ENCODE measurements around the gene ZNF511. TPM values are rescaled to one million over a fixed set of nuclear protein-coding genes. Genes with fewer than 3 reads are reported as not detected.

Gene ZNF511
- total and polyA plus RNA-seq, 2 donors (not counting 1 experiment from before 2014, with no cell fraction given): 30.7 to 45.1 TPM

- intact Hi-C loops (cut with micrococcal nuclease): loop anchor here (5.0 to 10.0 kb wide), 2 partner anchors 114 to 134 kb away; partner anchors contain the start of gene MTG1
- CTCF ChIA-PET: interaction anchor here (0.8 to 3.7 kb wide), 9 partner anchors 15 to 242 kb away, joined by 3 to 21 read pairs (median 5); no protein-coding TSS in a partner anchor
These were observed 30.0 kb upstream of the ZNF511 start for GRCh38 chr10:133278577-133279265.

More at GRCh38 chr10:133278577-133279265, 30.0 kb upstream of the ZNF511 start:
- Histone ChIP-seq H3K9ac (ENCODE audit: low read length) (peak overlapping the region; percentile 0), H3K27me3 (replicated peaks in 1 of 4; ENCODE audit: control extremely low read depth in 1 of 4, control insufficient read depth in 3 of 4, insufficient read depth in 4 of 4, low read length in 3 of 4) (no peaks in the 10 kb centered on the region), H3K27ac (ENCODE audit: low read length in 2 of 2) (peak overlapping the region; percentile 57 to 97), H3K4me2 (replicated peaks; ENCODE audit: low read depth, low read length, poor library complexity, severe bottlenecking) (peak overlapping the region; percentile 99), H3K36me3 (replicated peaks in 1 of 2; ENCODE audit: control extremely low read depth in 1 of 2, control insufficient read depth in 1 of 2, extremely low read depth in 1 of 2, insufficient read depth in 2 of 2, low read length in 1 of 2) (peaks cover 0 to 28% of the 10 kb centered on the region in 2 experiments), H3K9me3 (ENCODE audit: control extremely low read depth in 1 of 3, control insufficient read depth in 2 of 3, insufficient read depth in 1 of 3, low read length in 2 of 3) (no peaks in the 10 kb centered on the region), H3K79me2 (ENCODE audit: control insufficient read depth, insufficient read depth, low read length) (peaks cover 12% of the 10 kb centered on the region), H3K4me3 (ENCODE audit: control extremely low read depth in 1 of 5, extremely low read depth in 1 of 5, insufficient read depth in 1 of 5, low read depth in 2 of 5, low read length in 4 of 5) (peak overlapping the region in 1 of 5 experiments; percentile 33), H3K4me1 (ENCODE audit: control insufficient read depth in 2 of 2, insufficient read depth in 2 of 2, low read length in 2 of 2) (peaks cover 45 to 63% of the 10 kb centered on the region in 2 donors), H4K20me1 (ENCODE audit: control insufficient read depth, insufficient read depth, low read length, poor library complexity, severe bottlenecking) (peaks cover 12% of the 10 kb centered on the region), H2AFZ (ENCODE audit: insufficient read depth, low read depth, low read length, poor library complexity, severe bottlenecking) (peak overlapping the region; percentile 41)
- Mint-ChIP-seq H3K27me3 (no peaks in the 10 kb centered on the region), H3K27ac (peak overlapping the region; percentile 95), H3K9me3 (ENCODE audit: insufficient read depth) (no peaks in the 10 kb centered on the region), H3K4me3 (peak overlapping the region; percentile 90), H3K4me1 (peaks cover 43% of the 10 kb centered on the region)
- ATAC-seq (ENCODE audit: low read depth) (peak; percentile 24), DNase-seq (peak; percentile 68)
- TF ChIP-seq EZH2 (IDR thresholded peaks at IDR 0.05; ENCODE audit: borderline replicate concordance, insufficient read depth, low read depth, low read length, poor library complexity, severe bottlenecking): no peak
- TF ChIP-seq, protein P1, sequence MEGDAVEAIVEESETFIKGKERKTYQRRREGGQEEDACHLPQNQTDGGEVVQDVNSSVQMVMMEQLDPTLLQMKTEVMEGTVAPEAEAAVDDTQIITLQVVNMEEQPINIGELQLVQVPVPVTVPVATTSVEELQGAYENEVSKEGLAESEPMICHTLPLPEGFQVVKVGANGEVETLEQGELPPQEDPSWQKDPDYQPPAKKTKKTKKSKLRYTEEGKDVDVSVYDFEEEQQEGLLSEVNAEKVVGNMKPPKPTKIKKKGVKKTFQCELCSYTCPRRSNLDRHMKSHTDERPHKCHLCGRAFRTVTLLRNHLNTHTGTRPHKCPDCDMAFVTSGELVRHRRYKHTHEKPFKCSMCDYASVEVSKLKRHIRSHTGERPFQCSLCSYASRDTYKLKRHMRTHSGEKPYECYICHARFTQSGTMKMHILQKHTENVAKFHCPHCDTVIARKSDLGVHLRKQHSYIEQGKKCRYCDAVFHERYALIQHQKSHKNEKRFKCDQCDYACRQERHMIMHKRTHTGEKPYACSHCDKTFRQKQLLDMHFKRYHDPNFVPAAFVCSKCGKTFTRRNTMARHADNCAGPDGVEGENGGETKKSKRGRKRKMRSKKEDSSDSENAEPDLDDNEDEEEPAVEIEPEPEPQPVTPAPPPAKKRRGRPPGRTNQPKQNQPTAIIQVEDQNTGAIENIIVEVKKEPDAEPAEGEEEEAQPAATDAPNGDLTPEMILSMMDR (IDR thresholded peaks at IDR 0.05): no peak
- 39% methylated on average over 18 of the region's 19 CpGs for WGBS (ENCODE audit: insufficient coverage)
- POLR2A ChIA-PET: interaction anchor here (1.4 to 2.1 kb wide), 2 partner anchors 18 to 21 kb away, joined by 5 to 10 read pairs; no protein-coding TSS in a partner anchor
